Karpas-422 (cell line): Measurements from ENCODE around the gene ZNF263. TPM values are rescaled to one million over a fixed set of nuclear protein-coding genes. Genes with fewer than 3 reads are reported as not detected.
A peak's percentile ranks its signal among the peaks of the same experiment; 100 is the strongest.

ENCODE experiments used
- DNase-seq: peaks from one replicate; pipeline ENCODE4 v3.0.0-alpha.2; 2015
- H2AFZ ChIP-seq: fragments of 200-600 bp; sonication (generic); 2 replicates; pipeline ENCODE4 v1.6.1; 2014; ENCODE audit warnings: antibody characterized with exemption, low read length, mixed read lengths
- H3K27ac ChIP-seq: fragments of 200-600 bp; sonication (generic); 2 replicates; pipeline ENCODE4 v1.5.1; 2014; ENCODE audit warnings: mild to moderate bottlenecking, low read length, moderate library complexity
- H3K27me3 ChIP-seq: fragments of 200-600 bp; sonication (generic); 2 replicates; pipeline ENCODE4 v1.6.1; 2014; ENCODE audit warnings: low read length, mixed read lengths
- H3K36me3 ChIP-seq: fragments of 200-600 bp; sonication (generic); 2 replicates; pipeline ENCODE4 v1.6.1; 2014; ENCODE audit warnings: low read length, mixed read lengths; ENCODE audit not compliant: insufficient read depth
- H3K4me1 ChIP-seq: fragments of 200-600 bp; sonication (generic); 2 replicates; pipeline ENCODE4 v1.6.1; 2014; ENCODE audit warnings: mild to moderate bottlenecking, low read length, mixed read lengths
- H3K4me2 ChIP-seq: fragments of 200-600 bp; sonication (generic); 2 replicates; pipeline ENCODE4 v1.6.1; 2014; ENCODE audit warnings: low read length, low read depth, mild to moderate bottlenecking; ENCODE audit not compliant: poor library complexity, severe bottlenecking
- H3K4me3 ChIP-seq: fragments of 200-600 bp; sonication (generic); 2 replicates; pipeline ENCODE4 v1.5.1; 2014; ENCODE audit warnings: mild to moderate bottlenecking, antibody characterized with exemption, low read length, mixed read lengths
- H3K79me2 ChIP-seq: fragments of 200-600 bp; sonication (generic); 2 replicates; pipeline ENCODE4 v1.6.1; 2014; ENCODE audit warnings: mild to moderate bottlenecking, low read length, mixed read lengths
- H3K9ac ChIP-seq: fragments of 200-600 bp; sonication (generic); 2 replicates; pipeline ENCODE4 v1.6.0; 2014; ENCODE audit warnings: low read length
- H3K9me2 ChIP-seq: fragments of 200-600 bp; sonication (generic), shearing (Covaris generic); replicated peaks from 2 replicates; pipeline ENCODE4 v1.6.0; 2014; ENCODE audit warnings: mild to moderate bottlenecking, low read length, moderate library complexity; ENCODE audit not compliant: insufficient read depth
- H3K9me3 ChIP-seq: fragments of 300-700, 200-600 bp; sonication (generic); 2 replicates; pipeline ENCODE4 v1.6.1; 2014; ENCODE audit warnings: low read length, mixed read lengths
- H4K20me1 ChIP-seq: fragments of 200-600 bp; sonication (generic); 2 replicates; pipeline ENCODE4 v1.6.1; 2014; ENCODE audit warnings: mild to moderate bottlenecking, antibody characterized with exemption, low read length, low read depth; ENCODE audit not compliant: insufficient read depth
- total RNA-seq: library from RNA; depleted of rRNA; stranded (reverse); fragments of >200 nt; shearing (Covaris generic); gene quantifications from 2 replicates; pipeline ENCODE4 v1.2.3, GENCODE V29; 2014; ENCODE audit warnings: low replicate concordance; rRNA removed

ZNF263 gene
- total RNA-seq = 26.6 and 45.7 TPM in 2 replicates

DNA sequence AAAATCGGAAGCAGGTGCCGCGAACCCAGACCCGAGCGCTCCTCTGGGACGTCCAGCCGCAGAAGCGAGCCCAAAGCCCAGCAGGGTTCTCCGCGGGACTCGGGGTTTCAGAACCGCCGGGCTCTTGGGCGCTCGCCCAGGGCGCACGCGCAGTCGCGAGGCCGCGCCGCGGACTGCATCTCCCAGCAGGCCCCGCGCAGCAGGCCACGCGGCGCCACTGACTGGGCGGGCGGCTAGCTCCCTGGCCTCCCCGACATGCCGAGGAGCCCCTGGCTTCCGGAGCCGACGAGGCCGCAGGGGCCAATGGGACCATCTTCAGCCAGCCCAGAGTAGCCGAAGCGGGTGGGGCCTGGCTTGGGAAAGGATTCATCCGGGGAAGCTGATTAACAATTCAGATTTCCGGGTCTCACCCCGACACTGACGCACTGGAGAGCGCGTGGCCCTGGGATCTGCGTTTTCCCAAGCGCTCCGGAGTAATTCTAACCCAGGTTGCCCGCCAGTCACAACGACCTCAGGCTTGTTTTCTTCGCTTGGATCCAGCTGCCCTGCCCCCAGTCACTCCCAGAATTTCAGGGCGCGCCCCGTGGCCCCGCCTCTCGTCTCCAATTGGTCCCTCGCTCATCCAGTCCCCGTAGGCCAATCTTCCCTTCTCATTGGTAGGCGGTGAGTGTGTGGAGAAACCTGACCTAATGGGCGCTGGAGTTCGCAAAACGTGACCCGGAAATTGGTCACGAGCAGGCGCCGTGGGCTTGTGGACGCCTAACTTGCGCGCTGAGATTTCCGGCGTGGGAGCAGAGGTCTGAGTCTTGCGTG is at the start of gene ZNF263:
ZNF263 (plus strand) TSS at position 762 of the 813 bp plus-strand sequence. CDS start 328 bp downstream, outside the sequence.
- Histone ChIP-seq H3K36me3 (peaks cover 35% of the 10 kb centered on the region), H3K4me3 (peak within 1 kb of the TSS; percentile 77), H3K79me2 (peaks cover 42% of the 10 kb centered on the region)

DNA sequence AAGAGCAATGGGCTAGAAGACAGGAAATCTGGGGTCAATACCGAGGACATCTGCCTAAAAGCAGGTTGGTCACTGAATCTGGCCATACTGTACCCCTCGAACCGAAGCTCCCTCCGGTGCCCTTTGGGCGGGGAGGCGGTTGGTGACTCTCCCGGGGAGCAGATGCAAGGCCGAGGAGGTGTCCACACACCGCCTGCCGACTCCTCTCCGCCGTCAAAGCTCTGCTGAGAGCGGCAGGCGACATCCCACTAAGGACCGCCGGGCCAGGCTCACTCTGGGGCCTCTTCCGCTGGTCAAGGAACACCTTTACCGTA is 48.8 kb upstream of the ZNF263 start:
- peaks cover 16% of the 10 kb centered on the region for H3K79me2 ChIP-seq
- peaks cover 43% of the 10 kb centered on the region for H3K36me3 ChIP-seq
- no peaks in the 10 kb centered on the region for H4K20me1 ChIP-seq
- H3K4me3 ChIP-seq = peak overlapping the region; percentile 80
- DNase-seq = no peak
- peak overlapping the region; percentile 99 for H3K4me2 ChIP-seq
- peak overlapping the region; percentile 90 for H3K9ac ChIP-seq
- H3K9me3 ChIP-seq = peaks cover 8% of the 10 kb centered on the region
- peak overlapping the region; percentile 95 for H2AFZ ChIP-seq
- no peaks in the 10 kb centered on the region for H3K9me2 ChIP-seq
- peaks cover 11% of the 10 kb centered on the region for H3K4me1 ChIP-seq
- peak overlapping the region; percentile 38; the same call in 1 of the 2 replicates for H3K27ac ChIP-seq
- no peaks in the 10 kb centered on the region for H3K27me3 ChIP-seq

More for the DNA sequence above, at the start of gene ZNF263:
- DNase-seq = peak; percentile 98
- Histone ChIP-seq H4K20me1 (no peaks in the 10 kb centered on the region), H3K9ac (peak within 1 kb of the TSS; percentile 99), H3K4me1 (peaks cover 23% of the 10 kb centered on the region), H3K9me3 (peaks cover 11% of the 10 kb centered on the region; the same call in 1 of the 2 replicates), H2AFZ (peak within 1 kb of the TSS; percentile 94), H3K27ac (peak within 1 kb of the TSS; percentile 88), H3K4me2 (peak within 1 kb of the TSS; percentile 87), H3K27me3 (no peaks in the 10 kb centered on the region), H3K9me2 (no peaks in the 10 kb centered on the region)

DNA sequence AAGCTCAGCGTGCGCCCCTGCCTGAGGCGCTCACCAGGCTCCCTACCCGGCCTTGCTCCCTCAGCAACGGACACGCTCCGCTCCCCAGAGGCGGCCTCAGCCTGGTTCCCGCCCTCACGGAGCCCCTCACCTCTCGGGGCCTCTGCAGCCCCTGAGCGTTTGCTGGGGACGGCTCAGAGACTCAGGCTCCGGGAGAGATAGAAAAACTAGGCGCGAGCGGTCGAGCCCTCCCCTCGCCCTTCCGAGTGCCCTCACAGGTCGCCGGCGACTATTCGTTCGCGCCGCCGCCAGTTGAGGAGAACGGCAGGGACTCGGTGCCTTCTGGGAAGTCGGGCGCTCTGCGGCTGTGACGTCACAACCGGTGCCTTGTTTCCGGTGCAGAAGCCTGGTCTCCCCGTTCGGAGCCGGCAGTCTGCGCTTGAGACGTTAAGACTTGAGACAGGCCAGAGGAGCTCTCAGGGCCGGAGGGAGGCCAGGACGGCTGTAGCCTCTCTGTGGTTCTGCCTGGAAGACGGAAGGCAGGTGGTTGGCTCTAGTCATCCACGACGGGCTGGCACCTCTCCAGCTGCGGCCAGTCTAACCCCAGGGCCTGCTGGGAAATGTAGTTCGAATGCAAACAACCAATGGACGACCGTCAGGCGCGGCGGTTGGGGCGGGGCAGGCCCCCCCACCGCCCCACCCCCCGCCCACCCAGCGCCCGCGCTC is 48.3 kb upstream of the ZNF263 start, which contains the start of gene ZNF200:
ZNF200 (minus strand) TSS at position 302 of the 705 bp plus-strand sequence. CDS start 1,403 bp downstream, outside the sequence.
- Histone ChIP-seq H2AFZ (peak within 1 kb of the TSS; percentile 95), H3K4me2 (peak within 1 kb of the TSS; percentile 99), H3K9me3 (peaks cover 8% of the 10 kb centered on the region), H3K27me3 (no peaks in the 10 kb centered on the region), H3K9me2 (no peaks in the 10 kb centered on the region), H3K9ac (peak within 1 kb of the TSS; percentile 90), H4K20me1 (no peaks in the 10 kb centered on the region), H3K27ac (peak within 1 kb of the TSS; percentile 38; the same call in 1 of the 2 replicates), H3K4me3 (peak within 1 kb of the TSS; percentile 80), H3K4me1 (peaks cover 11% of the 10 kb centered on the region), H3K79me2 (peaks cover 16% of the 10 kb centered on the region), H3K36me3 (peaks cover 39% of the 10 kb centered on the region)
- peak; percentile 97 for DNase-seq

DNA sequence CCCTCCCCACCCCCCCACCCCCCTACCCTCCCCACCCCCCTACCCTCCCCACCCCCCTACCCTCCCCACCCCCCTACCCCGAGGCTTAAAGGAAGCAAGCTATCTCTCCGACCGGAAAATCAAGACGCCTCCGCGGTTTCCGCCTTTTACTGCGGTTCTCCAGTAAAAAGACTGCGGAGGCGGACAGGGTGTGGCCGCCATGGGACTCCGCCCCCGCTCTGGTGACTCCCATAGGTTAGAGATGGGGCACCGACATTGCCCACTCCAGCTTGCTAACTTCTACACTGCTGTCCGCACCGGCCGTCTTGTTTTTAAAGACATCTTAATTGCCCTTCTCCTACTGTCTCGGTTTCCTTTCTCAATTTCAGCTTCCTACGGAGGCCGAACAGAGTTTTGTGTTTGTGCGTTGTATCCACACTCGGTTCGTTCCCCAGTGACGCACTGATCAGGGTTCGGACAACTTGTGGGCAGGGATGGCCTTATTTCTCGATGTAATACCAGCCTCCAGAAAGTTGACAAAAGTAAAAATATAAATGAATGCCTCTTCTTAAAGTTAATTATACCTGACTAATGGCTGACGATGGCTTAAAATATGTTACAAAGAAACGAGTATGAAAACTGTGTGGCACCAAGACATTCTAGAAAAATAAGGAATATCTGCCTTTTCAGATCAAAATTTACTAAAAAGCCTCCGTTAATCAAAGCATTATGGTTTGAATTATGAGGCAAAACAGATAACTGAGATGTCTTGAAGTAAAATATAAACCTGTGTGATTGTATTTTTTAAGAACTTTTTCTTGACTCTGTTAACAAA is 47.2 kb upstream of the ZNF263 start:
- H3K27me3 ChIP-seq = no peaks in the 10 kb centered on the region
- no peaks in the 10 kb centered on the region for H4K20me1 ChIP-seq
- no peak overlapping the region for H3K27ac ChIP-seq
- H3K79me2 ChIP-seq = peaks cover 16% of the 10 kb centered on the region
- DNase-seq = no peak
- H3K4me3 ChIP-seq = no peak overlapping the region
- no peak overlapping the region for H3K9ac ChIP-seq
- H3K9me3 ChIP-seq = peaks cover 3% of the 10 kb centered on the region; the same call in 1 of the 2 replicates
- no peaks in the 10 kb centered on the region for H3K9me2 ChIP-seq
- no peak overlapping the region for H3K4me2 ChIP-seq
- no peak overlapping the region for H2AFZ ChIP-seq
- H3K36me3 ChIP-seq = peaks cover 29% of the 10 kb centered on the region
- H3K4me1 ChIP-seq = peaks cover 11% of the 10 kb centered on the region

DNA sequence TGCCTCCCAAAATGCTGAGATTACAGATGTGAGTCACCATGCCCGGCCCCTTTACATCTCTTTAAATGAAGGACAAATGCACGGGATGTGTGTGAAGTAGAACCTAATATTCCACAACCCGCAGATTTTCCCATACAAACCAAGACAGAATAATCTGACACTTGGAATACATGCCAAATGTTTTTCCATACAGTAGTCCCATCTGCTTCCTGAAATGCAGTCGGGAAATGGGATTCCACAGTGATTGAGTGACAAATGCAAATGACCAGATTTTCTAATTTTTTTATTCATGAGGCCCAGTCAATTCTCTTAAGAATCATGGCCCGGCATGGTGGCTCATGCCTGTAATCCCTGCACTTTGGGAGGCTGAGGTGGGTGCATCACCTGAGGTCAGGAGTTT is 41.5 kb upstream of the ZNF263 start:
- no peak for DNase-seq
- no peaks in the 10 kb centered on the region for H3K9me2 ChIP-seq
- H3K27ac ChIP-seq = no peak overlapping the region
- no peaks in the 10 kb centered on the region for H3K27me3 ChIP-seq
- no peaks in the 10 kb centered on the region for H3K79me2 ChIP-seq
- no peaks in the 10 kb centered on the region for H3K36me3 ChIP-seq
- no peak overlapping the region for H3K4me3 ChIP-seq
- no peaks in the 10 kb centered on the region for H3K9me3 ChIP-seq
- no peak overlapping the region for H3K9ac ChIP-seq
- H2AFZ ChIP-seq = no peak overlapping the region
- H3K4me1 ChIP-seq = no peaks in the 10 kb centered on the region
- no peak overlapping the region for H3K4me2 ChIP-seq
- no peaks in the 10 kb centered on the region for H4K20me1 ChIP-seq

DNA sequence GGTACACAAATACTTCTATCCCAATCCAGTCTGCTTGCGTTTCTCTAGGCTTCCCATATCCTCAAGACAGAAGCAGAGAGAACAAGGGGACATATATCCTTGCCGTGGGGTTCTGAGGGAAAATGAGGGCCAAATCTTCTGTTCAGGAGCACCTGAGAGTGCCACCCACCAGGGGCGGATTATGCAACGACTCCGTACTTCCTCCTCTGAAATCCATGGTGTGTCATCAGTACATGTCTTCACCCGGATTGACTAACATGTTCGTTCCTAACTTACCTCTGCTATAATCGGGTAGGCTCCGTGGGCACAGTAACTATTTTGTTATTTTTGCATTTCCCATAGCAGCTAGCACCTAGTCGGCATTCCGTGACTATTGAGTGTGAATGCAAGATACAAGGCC is 40.6 kb upstream of the ZNF263 start:
- H3K9me3 ChIP-seq = no peaks in the 10 kb centered on the region
- no peaks in the 10 kb centered on the region for H3K9me2 ChIP-seq
- no peak overlapping the region for H3K4me2 ChIP-seq
- H3K27ac ChIP-seq = no peak overlapping the region
- no peak overlapping the region for H3K4me3 ChIP-seq
- H3K4me1 ChIP-seq = no peaks in the 10 kb centered on the region
- H3K9ac ChIP-seq = no peak overlapping the region
- H2AFZ ChIP-seq = no peak overlapping the region
- no peak for DNase-seq
- H3K27me3 ChIP-seq = no peaks in the 10 kb centered on the region
- H4K20me1 ChIP-seq = no peaks in the 10 kb centered on the region
- H3K79me2 ChIP-seq = no peaks in the 10 kb centered on the region
- H3K36me3 ChIP-seq = no peaks in the 10 kb centered on the region

DNA sequence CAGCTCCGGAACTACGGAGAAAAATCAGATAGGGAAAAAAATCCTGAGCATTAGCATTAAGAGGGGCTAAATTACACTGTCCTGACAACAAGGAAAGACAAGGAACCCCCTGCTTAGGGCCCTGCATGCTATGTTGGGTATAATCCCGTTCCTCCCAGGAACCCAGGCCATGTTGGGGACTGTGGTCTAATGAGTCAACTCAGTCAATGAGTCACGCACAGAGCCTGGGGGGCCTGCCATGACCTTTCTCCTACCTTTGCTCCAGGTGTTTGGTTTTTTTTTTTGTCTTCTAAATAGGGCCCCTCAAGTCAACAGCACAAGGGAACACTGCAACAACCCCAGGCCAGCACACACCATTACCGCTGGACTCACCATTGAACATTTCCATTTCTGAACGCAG is 39.4 kb upstream of the ZNF263 start:
- no peaks in the 10 kb centered on the region for H3K9me2 ChIP-seq
- no peak overlapping the region for H2AFZ ChIP-seq
- no peak for DNase-seq
- no peaks in the 10 kb centered on the region for H3K4me1 ChIP-seq
- H3K27me3 ChIP-seq = no peaks in the 10 kb centered on the region
- H3K9me3 ChIP-seq = no peaks in the 10 kb centered on the region
- H3K27ac ChIP-seq = no peak overlapping the region
- no peaks in the 10 kb centered on the region for H3K79me2 ChIP-seq
- H3K4me3 ChIP-seq = no peak overlapping the region
- no peak overlapping the region for H3K9ac ChIP-seq
- H3K4me2 ChIP-seq = no peak overlapping the region
- no peaks in the 10 kb centered on the region for H3K36me3 ChIP-seq
- H4K20me1 ChIP-seq = no peaks in the 10 kb centered on the region
